NCI-H2107 treated with DMSO at 0.1 percent for 48 hours (cell line): ENCODE measurements around the gene LTB4R2.

ENCODE experiments used
- DNase-seq: peaks from one replicate; lab custom pipeline; 2025; ENCODE audit not compliant: unreplicated experiment; lab: John Stamatoyannopoulos, UW

Gene LTB4R2, protein sequence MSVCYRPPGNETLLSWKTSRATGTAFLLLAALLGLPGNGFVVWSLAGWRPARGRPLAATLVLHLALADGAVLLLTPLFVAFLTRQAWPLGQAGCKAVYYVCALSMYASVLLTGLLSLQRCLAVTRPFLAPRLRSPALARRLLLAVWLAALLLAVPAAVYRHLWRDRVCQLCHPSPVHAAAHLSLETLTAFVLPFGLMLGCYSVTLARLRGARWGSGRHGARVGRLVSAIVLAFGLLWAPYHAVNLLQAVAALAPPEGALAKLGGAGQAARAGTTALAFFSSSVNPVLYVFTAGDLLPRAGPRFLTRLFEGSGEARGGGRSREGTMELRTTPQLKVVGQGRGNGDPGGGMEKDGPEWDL

DNA sequence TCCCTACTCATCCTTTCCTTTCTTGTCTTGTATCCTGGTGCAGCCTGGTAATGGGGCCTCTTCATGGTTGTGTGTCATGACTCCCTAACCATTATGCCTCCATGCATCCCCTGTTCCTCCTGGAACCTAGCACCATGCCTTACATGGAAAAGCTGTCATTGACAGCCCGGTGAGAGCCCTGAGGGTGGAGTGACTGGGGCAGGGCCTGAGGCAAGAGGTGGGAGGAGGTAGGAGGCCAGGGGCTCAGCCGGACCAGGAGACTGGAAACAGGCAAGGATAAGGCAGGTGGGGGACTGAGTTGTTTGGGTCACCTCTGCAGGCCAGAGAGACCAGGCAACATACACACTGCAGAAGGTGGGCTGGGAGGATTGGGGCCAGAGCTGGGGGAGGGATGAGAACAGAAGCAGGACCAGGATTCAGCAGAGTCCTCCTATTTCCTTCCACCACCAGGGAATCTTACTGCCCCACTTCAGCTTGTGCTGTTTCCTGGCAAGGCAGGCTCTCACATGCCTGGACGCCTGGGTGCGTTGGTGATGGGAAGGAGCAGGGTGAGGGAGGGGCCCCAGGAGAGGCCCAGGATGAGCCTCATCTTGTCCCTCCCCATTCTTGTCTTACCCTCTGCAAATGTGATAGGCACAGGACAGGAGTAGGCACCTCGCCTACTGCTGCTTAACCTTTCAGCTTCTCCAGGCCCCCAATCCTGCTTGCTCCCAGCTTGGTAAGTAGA is at the start of gene LTB4R2:
TSS of gene LTB4R2 (plus strand) at position 603 of the 727 bp plus-strand sequence. CDS start 525 bp downstream, outside the sequence.
- DNase-seq, result no peak

DNA sequence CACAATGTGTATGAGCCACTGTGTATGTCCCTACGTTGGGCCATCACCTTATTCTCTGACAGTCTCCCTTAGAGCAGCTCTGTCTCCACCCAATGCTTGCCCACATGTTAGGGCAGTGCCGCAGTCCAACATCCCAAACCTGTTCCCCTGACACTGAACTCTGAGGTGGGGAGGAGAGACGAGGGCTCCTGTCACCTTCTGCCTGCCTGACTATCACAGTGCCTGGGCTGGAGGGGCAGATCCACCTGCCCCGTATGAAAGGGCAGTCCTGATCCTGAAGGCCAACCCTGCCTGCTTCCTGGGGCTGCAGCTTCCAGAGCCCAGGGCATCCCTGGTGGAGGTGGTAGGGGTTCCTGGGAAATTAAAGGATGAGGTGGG is 49.2 kb upstream of the LTB4R2 start:
- no peak for DNase-seq

DNA sequence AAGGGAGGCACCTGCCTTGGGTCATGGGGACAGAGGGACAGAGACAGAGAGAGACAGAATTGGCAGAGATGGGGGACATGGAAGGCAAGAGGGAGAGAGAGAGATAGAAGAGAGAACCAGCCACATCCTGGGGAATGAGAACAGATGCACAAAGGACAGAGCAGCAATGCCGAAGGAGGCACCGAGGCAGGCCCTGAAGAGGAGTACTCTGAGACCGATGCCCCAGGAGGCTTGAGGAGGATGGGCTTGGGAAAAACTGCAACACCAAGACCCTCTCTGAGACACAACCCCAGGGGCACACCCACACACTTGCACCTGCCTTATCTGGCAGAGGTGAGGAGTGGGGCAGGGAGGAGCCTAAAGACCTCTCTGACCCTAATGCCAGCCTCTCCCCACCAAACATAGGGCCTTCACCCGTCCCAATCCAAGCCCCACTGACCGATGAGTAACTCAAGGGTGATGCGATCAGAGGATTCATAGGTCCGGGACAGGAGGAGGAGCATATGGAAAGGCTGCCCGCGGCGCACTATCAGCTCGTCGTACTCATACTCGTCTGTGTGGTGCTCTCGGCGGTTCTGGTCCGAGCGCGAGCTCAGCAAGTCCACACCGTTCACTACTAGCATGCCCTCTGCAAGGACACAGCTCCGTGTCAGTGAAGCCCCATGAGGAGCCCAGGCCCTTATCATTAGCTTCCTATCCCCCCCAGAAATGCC is 48.5 kb upstream of the LTB4R2 start:
- DNase-seq, result no peak

DNA sequence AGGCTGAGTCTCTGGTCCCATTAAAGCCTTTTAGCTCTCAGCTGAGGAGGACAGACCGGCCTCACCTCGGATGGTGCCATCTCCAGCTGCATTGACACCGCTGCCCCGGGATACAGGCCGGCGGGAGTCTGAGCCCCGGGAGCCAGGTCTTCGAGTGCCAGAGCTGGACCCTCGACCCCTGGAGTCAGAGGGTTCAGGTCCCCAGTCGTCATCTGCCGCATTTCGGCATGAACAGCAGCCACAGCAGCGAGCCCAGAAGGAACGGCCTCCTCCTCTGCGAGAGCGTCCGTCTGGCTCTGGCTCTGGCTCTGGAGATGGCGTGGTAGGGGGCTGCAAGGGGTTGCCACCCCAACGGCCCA is 48.0 kb upstream of the LTB4R2 start:
- DNase-seq, result no peak

DNA sequence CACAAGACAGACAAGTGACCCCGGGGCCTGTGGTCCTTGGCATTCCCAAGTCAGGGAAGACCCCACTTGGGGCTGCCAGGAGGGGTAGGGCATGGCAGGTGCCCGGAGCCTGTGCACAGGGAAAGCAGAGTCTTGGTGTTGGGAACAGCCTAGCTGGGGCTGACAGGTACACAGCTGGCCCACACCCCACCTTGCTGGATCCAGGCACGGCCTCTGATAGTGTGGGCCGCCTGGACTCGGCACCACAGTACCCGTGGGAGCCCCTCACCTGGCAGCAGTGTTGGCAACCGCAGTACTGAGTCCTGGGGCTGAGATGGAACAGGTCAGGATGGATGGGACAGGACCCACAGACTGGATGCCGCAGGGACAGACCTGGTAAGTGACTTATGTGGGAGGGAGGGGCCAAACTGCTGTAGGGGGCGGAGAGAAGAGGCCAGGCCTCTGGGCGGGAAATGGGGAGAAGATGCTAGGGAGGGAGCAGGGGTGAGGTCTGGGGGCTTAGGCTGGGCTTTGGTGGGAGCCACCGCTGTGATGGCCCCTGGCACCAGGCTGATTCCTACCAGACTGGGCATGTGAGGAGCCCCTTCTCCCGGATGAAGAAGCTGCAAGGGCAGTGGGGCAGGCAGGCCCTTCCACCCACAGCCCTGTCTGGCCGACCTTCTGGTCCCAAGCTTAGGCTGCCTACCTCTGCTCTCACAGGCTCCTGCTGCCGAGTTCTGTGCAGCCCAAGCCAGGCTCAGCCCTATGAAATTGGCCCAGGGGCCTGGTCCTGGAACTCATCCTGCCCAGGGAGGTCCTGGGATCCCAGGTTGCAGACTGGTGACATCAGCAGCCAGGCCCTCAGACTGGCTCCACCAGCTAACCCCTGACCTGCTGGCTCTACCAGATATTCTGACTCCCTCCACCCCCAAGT is 46.9 kb upstream of the LTB4R2 start, which contains the start of gene TGM1:
TSS of gene TGM1 (minus strand) at position 357 of the 913 bp plus-strand sequence. CDS start 825 bp downstream, outside the sequence.
- DNase-seq, result no peak

DNA sequence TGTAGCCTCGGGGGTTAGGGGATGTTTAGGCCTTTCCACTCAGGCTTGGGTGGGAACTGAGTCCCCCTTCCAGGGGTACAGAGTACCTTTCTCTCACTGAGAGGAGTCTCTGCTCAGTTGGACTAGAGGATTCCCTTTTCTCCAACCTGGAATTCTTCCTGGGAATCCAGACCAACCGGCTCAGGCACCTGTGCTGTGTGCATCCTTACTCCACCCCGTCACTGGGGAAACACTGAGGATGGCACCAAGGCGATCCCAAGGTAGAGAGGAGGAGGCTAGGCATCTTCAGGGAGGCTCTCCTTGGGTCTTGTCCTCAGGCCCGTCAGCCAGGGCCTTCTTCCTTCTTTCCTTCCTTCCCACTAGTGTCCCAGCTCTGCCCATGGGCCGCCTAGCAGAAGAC is 46.1 kb upstream of the LTB4R2 start:
- no peak for DNase-seq

DNA sequence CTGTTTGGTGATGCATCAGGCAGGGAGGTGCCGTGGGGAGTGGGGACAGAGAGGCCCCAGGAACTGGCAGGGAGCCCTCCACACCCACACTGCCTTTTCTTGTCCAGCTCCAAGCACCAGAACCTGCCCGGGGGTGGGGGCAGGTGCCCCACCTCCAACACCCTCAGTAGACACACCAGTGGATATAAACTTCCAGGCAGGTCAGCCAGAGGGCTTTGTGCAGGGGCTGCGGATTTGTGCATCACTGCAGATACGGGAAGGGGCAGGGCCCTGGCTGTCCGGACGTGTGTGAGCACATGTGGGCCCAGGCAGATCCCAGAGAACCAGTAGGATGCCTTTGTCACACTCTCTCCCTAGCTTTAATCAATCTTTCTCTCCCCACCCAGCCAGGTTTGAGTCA is 45.6 kb upstream of the LTB4R2 start:
- no peak for DNase-seq

DNA sequence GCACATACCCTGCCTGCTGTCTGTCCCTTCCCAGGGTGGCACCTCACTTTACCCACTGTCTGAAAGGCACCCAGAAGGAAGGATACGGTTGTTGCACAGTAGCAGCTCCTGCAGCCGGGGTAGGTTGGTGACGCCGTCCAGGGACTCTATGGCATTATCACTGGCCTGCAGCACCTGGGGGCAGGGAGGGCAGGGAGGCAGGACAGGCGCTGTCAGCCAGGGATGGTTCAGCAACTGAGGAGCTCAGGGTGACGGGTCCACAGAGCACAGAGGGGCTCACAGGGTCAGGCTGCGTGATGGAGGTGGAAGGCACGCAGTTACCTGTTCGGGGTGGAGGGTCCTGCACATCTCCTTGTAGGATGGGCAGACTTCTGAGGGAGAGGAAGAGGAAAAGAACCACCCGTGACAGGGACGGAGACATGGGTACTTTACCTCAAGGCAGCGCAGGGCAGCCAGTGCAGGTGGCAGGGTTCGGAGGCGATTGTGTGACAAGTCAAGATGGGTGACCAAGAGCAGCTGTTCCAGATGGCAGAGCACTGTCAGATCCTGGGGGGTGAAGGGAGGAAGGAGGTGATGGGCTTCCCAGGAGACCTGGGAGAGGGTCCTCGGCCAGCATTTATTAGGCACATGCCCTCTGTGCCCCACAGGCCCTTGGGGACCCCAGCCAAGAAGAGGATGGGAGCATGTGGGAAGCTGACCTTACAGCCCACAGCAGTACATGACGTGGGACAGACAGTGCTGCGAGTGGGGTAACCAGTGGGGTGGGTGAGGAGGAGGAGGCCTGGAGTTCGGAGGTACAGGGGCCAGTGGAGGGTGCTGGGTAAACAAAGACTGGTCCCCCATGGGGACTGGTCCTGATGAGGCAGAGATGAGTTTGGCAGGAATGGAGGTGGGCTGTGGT is 43.3 kb upstream of the LTB4R2 start:
- no peak for DNase-seq

DNA sequence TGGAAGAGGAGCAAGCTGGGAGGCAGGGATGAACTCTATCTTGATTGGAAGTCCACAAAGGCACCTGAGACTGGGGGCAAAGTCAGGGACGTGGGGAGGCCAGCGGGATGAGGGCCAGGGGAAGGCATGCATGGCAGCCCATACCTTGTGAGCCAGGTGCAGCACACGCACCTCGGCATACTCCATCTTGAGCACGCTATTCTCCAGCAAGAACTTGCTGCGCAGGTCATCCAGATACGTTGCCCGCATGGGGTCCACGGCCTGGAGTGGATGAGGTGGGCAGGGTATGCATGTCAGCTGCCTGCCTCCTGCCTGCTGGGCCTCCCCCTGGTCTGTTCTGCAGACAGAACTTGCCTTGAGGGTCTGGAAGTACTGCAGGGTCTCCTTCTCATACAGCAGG is 42.4 kb upstream of the LTB4R2 start:
- no peak for DNase-seq

DNA sequence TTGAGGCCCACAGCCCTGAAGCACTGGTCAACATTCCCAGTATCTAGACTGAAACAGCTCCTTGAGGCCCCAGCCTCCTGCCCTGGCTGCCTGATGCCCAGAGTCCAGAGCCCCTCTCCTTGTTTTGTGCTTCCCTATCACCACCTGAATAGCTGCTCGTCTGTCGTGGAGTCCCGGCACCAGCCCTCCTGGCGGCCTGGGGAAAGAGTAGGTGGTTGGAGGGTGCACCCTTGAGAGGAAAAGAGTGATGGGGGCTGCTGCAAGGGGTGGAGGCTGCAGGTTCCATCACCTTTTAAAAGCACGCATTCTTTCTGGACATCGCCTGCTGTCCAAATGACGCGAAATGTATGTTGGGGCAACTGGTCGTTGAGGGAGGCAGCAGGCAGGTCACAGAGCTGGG is 41.7 kb upstream of the LTB4R2 start:
- no peak for DNase-seq

DNA sequence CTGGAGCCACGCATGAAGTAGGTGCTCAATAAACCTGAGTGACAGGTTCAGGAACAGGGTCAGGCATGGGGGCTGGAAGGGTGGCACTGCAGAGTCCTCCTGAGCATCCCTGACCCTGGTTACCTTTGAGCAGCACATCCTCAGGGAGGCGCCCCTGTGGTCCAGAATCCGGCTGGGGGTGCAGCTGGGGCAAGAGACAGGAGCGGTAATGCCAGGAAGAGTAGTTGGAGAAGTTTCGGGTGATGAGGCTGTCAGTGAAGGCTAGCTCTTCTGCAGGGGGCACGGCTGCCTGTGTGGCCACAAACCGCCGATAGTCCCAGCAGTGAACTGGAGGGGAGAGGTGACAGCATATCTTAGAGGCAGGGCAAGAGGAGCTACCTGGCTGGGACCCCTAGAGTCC is 40.6 kb upstream of the LTB4R2 start:
- no peak for DNase-seq

DNA sequence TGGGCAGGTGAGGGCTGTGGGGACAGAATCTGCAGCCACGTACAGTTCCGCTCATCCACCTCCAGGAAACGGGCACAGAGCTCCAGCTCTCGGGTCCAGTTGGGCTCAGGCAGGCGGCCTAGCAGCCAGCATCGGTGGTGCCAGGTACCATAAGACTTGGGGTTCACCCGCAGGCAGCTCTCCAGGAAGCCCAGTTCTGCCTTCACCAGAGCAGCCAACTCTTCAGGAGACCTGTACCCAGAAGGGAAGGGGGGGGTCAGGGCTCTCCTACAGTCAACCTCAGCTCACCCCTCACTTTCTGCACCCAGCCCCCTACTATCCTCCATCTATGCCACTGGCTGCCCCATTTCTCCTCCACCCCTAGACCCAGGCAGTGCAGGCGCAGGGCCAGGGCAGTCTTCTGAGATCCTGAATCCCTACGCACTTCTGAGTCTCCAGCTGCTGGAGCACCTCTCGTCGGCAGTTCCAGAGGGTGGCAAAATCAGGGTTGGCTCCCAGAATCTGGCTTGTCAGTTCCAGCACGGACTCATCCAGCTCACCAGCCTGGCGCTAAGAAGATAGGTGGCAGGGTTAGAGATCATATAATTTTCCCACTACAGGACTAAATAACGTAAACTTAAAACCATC is 39.9 kb upstream of the LTB4R2 start:
- DNase-seq, result no peak

DNA sequence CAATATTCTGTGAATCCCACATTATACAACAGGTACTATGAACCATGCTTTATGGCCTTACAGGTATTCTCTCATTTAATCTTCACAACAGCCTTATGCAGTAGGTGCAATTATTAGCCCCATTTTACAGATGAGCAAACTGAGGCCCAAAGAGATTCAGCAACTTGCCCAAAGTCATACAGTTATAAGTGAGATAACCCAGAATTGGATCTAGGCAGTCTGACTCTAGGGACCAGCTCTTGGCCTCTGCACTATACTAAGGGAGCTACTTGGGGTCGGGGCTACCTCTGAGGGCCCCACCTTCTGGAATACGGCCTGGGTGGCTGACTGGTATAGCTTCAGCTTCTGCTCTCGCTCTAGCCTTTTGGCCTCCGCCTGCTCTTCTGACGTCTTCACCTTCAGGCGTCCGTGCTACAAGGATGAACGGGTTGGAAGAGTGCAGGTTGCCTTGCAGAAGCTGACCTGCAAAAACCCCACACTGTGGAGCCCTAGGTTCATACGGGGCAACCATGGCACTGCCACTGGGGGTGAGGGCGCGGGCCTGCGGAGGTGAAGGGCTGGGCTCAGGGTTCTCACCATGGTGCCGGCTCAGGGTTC is 39.3 kb upstream of the LTB4R2 start:
- no peak for DNase-seq

DNA sequence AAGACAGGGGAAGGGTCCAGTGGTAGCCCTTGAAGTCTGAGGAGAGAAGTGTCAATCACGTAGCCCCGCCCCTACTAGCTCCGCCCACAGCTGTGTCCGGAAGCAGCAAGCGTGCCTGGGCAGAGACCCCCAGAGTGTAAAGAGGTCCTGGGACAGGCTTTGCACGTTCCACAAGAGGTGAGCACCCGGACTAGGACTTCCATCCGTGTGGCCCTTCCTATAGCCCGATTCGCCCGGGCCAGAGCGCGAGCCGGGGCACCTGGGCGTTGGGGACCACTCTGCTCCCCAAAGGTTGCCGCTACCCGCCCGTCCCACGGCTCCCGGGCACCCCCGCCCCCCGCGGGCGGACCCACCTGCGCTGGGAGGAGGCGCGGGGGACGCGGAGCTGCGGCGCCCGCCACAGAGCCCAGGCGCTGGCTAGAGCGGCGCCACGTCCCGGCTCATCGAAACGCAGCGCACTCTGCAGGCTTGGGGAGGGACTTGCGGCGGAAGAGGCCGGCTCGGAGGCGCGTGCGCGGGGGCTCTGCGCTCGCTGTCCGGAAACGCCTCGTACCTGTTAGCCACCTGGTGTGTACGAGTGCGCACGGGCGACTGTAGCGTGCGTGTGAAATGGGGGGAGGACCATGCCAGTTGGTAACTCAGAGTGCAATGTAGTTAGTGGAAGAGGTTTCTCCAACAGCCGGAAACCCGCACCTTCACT is 38.7 kb upstream of the LTB4R2 start, which contains the start of gene RABGGTA:
TSS of gene RABGGTA (minus strand) at position 464 of the 700 bp plus-strand sequence. CDS start 482 bp downstream, outside the sequence.
- peak; percentile 93 for DNase-seq

DNA sequence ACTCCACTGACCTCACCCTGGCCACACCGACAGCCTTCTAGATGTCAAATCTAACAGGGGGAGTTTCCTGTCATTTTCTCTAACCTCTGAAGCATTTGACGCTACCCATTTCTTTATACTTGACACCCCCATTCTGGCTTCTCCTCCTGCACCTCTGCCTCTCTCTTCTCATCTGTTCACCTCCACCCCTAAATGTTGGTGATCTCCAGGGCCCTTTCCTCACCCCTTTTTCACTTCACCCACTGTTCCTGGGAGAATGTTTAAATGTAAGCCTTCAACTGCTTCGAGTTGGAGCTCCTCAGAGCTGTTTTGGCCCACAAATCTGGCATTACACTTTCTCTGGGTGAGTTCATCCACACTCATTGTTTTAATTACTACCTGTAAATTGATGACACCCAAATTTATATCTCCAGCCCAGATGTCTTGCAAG is 38.1 kb upstream of the LTB4R2 start:
- no peak for DNase-seq

DNA sequence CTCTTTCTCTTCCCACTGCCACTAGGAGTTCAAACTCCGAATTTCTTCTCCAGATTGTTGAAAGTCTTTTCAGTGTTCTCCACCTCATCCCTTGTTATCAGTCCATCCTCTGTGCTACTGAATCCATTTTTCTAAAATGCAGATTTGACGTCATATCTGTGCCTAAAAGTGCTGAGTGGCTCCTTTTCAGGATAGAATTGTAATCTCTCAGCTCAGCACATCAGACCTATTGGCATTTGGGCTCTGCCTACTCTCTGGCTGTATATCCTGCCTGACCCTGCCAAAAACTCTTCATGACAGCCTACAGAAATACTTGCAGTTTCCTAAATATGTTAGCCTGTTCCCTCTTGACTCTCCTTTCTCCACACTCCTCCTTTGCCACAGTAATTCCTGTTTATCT is 37.5 kb upstream of the LTB4R2 start:
- DNase-seq, result no peak

DNA sequence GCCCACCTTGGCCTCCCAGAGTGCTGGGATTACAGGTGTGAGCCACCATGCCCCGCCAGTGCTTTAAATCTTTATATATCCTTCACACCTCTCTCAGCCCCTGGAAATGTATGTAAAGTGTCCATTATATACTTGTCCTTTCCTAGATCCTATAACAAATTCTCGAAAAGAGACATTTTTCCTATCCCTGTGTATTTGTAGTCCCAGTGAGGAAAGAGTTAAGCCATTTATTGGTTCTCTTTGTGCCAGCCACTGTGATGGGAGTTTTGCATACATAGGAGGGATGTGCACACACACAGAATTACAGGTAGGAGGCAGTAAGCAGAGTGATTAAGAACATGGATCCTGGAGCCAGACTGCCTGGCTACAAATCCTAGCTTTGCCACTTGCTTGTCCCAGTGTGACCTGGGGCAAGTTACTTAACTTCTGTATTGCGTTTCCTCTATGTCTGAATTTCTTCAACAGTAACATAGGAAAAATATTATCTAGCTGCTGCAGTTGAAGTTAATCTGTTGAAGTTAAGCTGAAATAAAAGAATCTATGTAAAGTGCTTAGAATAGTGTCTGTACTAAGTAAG is 36.4 kb upstream of the LTB4R2 start:
- DNase-seq, result no peak

DNA sequence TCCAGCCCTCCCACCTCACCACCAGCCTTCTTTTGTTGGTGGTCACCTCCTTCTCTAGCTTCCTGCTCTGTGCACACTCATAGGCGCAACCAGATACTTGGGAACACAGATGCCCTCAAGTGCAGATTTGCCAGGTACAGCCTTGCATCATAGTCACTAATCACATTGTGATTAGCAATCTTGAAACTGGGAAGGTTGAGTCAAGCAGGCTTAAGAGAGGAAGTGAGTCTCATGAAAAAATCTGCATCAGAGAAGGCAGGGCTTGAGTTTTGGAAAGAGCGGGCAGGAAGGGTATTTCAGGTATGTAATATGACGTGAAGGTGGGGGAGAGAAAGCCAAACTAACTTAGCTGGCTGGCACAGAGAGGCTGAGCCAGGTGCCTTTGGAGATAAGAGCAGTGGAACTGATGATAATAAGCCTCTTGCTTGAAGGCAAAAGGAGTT is 35.8 kb upstream of the LTB4R2 start:
- no peak for DNase-seq
